GM12878 (cell line): ENCODE measurements around the gene DCLK2. TPM values are rescaled to one million over a fixed set of nuclear protein-coding genes. Genes with fewer than 3 reads are reported as not detected.

Experiments used
- ATAC-seq: fragments of 200-7000 bp; cut with Tn5 transposase; 3 replicates; pipeline ENCODE4 v1.9.1; 2020; ENCODE audit warnings: mild to moderate bottlenecking, moderate library complexity
- BruUV-seq: library from RNA; stranded (reverse); fragments of 400-500 nt; replicated peaks from 2 replicates; lab custom pipeline; 2021; lab: Mats Ljungman, UMichigan
- CTCF ChIA-PET: fragments of 300-600 bp; sonication (Branson Sonifier 250); formaldehyde crosslinking; extraction: SDS; loops from one replicate; lab custom pipeline; 2021; ENCODE audit warnings: inconsistent platforms; lab: Yijun Ruan, JAX
- POLR2A ChIA-PET: fragments of 350-600 bp; formaldehyde crosslinking; extraction: SDS; loops from one replicate; lab custom pipeline; 2021; ENCODE audit warnings: inconsistent platforms; lab: Charles Lee
- RAD21 ChIA-PET: fragments of 300-600 bp; sonication (Branson Sonifier 250); formaldehyde crosslinking; loops from one replicate; lab custom pipeline; 2023; ENCODE audit warnings: antibody characterized with exemption; ENCODE audit not compliant: unreplicated experiment; lab: Charles Lee
- SMC1A ChIA-PET: fragments of 300-600 bp; sonication (Branson Sonifier 250); formaldehyde crosslinking; loops from one replicate; lab custom pipeline; 2023; ENCODE audit not compliant: unreplicated experiment, uncharacterized antibody; lab: Charles Lee
- DNase-seq: peaks from one replicate; pipeline ENCODE4 v3.0.0-alpha.2; 2011; ENCODE audit warnings: low read depth, low spot score
- FAIRE-seq: peaks from 3 replicates; lab custom pipeline; 2011; peaks lifted over from hg19 to GRCh38; lab: Jason Lieb, UNC
- H2AFZ ChIP-seq: 2 replicates; pipeline ENCODE4 v1.6.0; 2011; ENCODE audit warnings: low read depth, low read length, control low read depth; ENCODE audit not compliant: control insufficient read depth
- H3K27ac ChIP-seq: 2 replicates; pipeline ENCODE4 v1.5.1; 2011; ENCODE audit warnings: control low read depth; ENCODE audit not compliant: control insufficient read depth, insufficient read depth
- H3K27me3 ChIP-seq, 2 experiments: replicated peaks in 1 of 2; 2 replicates each; pipeline versions ENCODE4 v1.6.0 to v1.6.1; 2011; ENCODE audit warnings: low read length in 1 of 2; ENCODE audit not compliant: control insufficient read depth in 2 of 2, insufficient read depth in 2 of 2
- H3K36me3 ChIP-seq, 2 experiments: 2 replicates each; pipeline ENCODE4 v1.5.1; 2011; ENCODE audit warnings: low read length in 1 of 2; ENCODE audit not compliant: control insufficient read depth in 2 of 2, insufficient read depth in 2 of 2
- H3K4me1 ChIP-seq: 2 replicates; pipeline ENCODE4 v1.6.1; 2011; ENCODE audit warnings: mild to moderate bottlenecking, low read length, moderate library complexity, mixed read lengths; ENCODE audit not compliant: control insufficient read depth, insufficient read depth
- H3K4me2 ChIP-seq: 2 replicates; pipeline ENCODE4 v1.6.0; 2011; ENCODE audit warnings: control low read depth; ENCODE audit not compliant: control insufficient read depth, insufficient read depth
- H3K4me3 ChIP-seq: fragments of 200-600 bp; sonication (generic); 2 replicates; pipeline ENCODE4 v1.5.1; 2016
- H3K79me2 ChIP-seq: 2 replicates; pipeline ENCODE4 v1.6.0; 2011; ENCODE audit warnings: low read length; ENCODE audit not compliant: control insufficient read depth, insufficient read depth
- H3K9ac ChIP-seq: 2 replicates; pipeline ENCODE4 v1.8.0; 2011; ENCODE audit warnings: low read length, control low read depth, mixed read lengths; ENCODE audit not compliant: control insufficient read depth, insufficient read depth
- H3K9me3 ChIP-seq: replicated peaks from 3 replicates; pipeline ENCODE4 v1.5.1; 2011; ENCODE audit warnings: mild to moderate bottlenecking, low read length; ENCODE audit not compliant: control insufficient read depth, insufficient read depth
- H4K20me1 ChIP-seq: 2 replicates; pipeline ENCODE4 v1.6.0; 2011; ENCODE audit not compliant: control insufficient read depth, insufficient read depth
- CEBPZ ChIP-seq: fragments of 150-350 bp; IDR thresholded peaks from 2 replicates; pipeline ENCODE4 v1.6.1; 2016; ENCODE audit warnings: low read depth, low read length
- E4F1 ChIP-seq: fragments of 450-650 bp; IDR thresholded peaks from 2 replicates; pipeline ENCODE4 v1.6.1; 2018; ENCODE audit warnings: borderline replicate concordance, mild to moderate bottlenecking; ENCODE audit not compliant: partially characterized antibody
- ELK1 ChIP-seq: IDR thresholded peaks from 2 replicates; pipeline ENCODE4 v1.6.1; 2012; ENCODE audit warnings: low read depth, low read length, improper control_type of control experiment
- ETV6 ChIP-seq, 2 experiments: fragments of 450-650 bp in 1 of 2; IDR thresholded peaks in 1 of 2; conservative IDR thresholded peaks in 1 of 2; 2 replicates each; pipeline ENCODE4 v1.6.1; 2014; ENCODE audit warnings: antibody characterized with exemption in 1 of 2, borderline replicate concordance in 1 of 2, low read depth in 1 of 2, mild to moderate bottlenecking in 1 of 2, moderate library complexity in 1 of 2
- PAX5 ChIP-seq: IDR thresholded peaks from 2 replicates; pipeline ENCODE4 v1.6.1; 2011; ENCODE audit warnings: low read depth, low read length, borderline replicate concordance
- TCF12 ChIP-seq: IDR thresholded peaks from 2 replicates; pipeline ENCODE4 v1.6.1; 2011; ENCODE audit warnings: low read depth, mild to moderate bottlenecking, low read length
- USF2 ChIP-seq: IDR thresholded peaks from 2 replicates; pipeline ENCODE4 v1.6.1; 2011; ENCODE audit warnings: low read depth, low read length, improper control_type of control experiment, borderline replicate concordance
- ZZZ3 ChIP-seq: IDR thresholded peaks from 2 replicates; pipeline ENCODE4 v1.6.1; 2011; ENCODE audit warnings: low read depth; ENCODE audit not compliant: control insufficient read depth, insufficient read length
- WGBS: methylation state at CpG from one replicate; pipeline ENCODE4 v1.1.6; 2016; ENCODE audit warnings: low lambda C conversion rate; ENCODE audit not compliant: insufficient replicate concordance, insufficient coverage; ENCODE audit errors: missing lambda C conversion rate; 5-methylcytosine and 5-hydroxymethylcytosine counted together
- in situ Hi-C: fragments of 300-500 bp; cut with MboI; formaldehyde crosslinking; loops from 9 replicates; pipeline ENCODE4 v1.14.3; 2018; ENCODE audit warnings: mixed read lengths
- intact Hi-C: fragments of 100-400 bp; cut with micrococcal nuclease; formaldehyde crosslinking; loops from one replicate; pipeline ENCODE4 v1.14.2; 2022; ENCODE audit not compliant: unreplicated experiment
- polyA plus RNA-seq, 11 experiments: library from polyadenylated mRNA; depleted of rRNA in 4 of 11; unstranded in 6 of 11; stranded (reverse) in 5 of 11; fragments of >200 nt; fragmentation: Nextera tagmentation in 4 of 11; fragmentation: Illumina TruSeq in 1 of 11; extraction: Ambion mirVana in 4 of 11; extraction: Trizol in 1 of 11; gene quantifications; 1 replicate in 1 of 11; 2 replicates in 10 of 11; pipeline versions ENCODE4 v1.2.1 to v1.2.3, GENCODE V29; 2011 to 2016; ENCODE audit warnings: inconsistent platforms in 2 of 11, missing spikeins in 2 of 11, low read depth in 1 of 11
- total RNA-seq, 4 experiments: library from RNA; depleted of rRNA in 3 of 4; stranded (reverse); fragments of >200 nt in 3 of 4; fragmentation: Illumina TruSeq in 1 of 4; extraction: Trizol in 1 of 4; gene quantifications; 2 replicates each; pipeline versions ENCODE4 v1.2.1 to v1.2.3, GENCODE V29; 2013 to 2021

The DCLK2 gene
- total and polyA plus RNA-seq, 10 of the 15 experiments (the other 5 are each of a cell fraction or from before 2014, with no cell fraction given) = not detected

DNA sequence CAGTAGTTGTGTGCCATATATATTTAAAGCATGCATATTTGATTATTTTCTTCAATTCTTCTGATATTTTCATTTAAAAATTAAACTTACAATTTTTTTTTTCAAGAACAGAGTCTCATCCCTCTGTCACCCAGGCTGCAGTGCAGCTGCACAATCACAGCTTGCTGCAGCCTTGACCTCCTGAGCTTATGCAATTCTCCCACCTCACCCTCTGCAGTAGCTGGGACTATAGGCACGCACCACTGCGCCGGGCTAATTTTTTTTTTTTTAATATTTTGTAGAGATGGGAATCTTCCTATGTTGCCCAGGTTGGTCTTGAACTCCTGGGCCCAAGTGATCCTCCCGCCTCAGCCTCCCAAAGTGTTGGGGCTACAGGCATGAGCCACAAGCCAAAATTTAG is 5.8 kb upstream of the DCLK2 start (continued):
- TF ChIP-seq E4F1 (no peak), CEBPZ (no peak)

GRCh38 chr4:150072906-150073714 is 5.1 kb upstream of the DCLK2 start:
- H2AFZ ChIP-seq = no peak overlapping the region
- no peak overlapping the region for H3K4me2 ChIP-seq
- intact Hi-C loops = no loop called here
- no peak for TF ChIP-seq CEBPZ
- no peak for TF ChIP-seq ZZZ3
- TF ChIP-seq ELK1 = no peak
- TF ChIP-seq TCF12 = no peak
- no peak for TF ChIP-seq PAX5
- no peak for TF ChIP-seq USF2
- no peak for TF ChIP-seq ETV6 (conservative IDR thresholded peaks at IDR 0.05 in 1 of 2, IDR thresholded peaks at IDR 0.05 in 1 of 2; ENCODE audit: borderline replicate concordance in 1 of 2, low read depth in 1 of 2)

More at GRCh38 chr4:150072906-150073714, 5.1 kb upstream of the DCLK2 start:
- 37% methylated on average over 2 of the region's 2 CpGs for WGBS
- H3K79me2 ChIP-seq = no peaks in the 10 kb centered on the region
- CTCF ChIA-PET = no interaction called here
- H3K9ac ChIP-seq = no peak overlapping the region
- SMC1A ChIA-PET = no interaction called here
- POLR2A ChIA-PET = no interaction called here
- ATAC-seq (no peak), DNase-seq (no peak), FAIRE-seq (no peak)
- H3K27ac ChIP-seq = no peak overlapping the region
- no peak overlapping the region for H3K4me3 ChIP-seq
- no TSS peak for BruUV-seq
- H3K36me3 ChIP-seq = no peaks in the 10 kb centered on the region
- H3K4me1 ChIP-seq = no peaks in the 10 kb centered on the region
- in situ Hi-C loops = no loop called here
- H4K20me1 ChIP-seq = no peaks in the 10 kb centered on the region
- H3K9me3 ChIP-seq = peaks cover 4% of the 10 kb centered on the region; the same call in 2 of the 3 replicates
- H3K27me3 ChIP-seq = peaks cover 0 to 9% of the 10 kb centered on the region in 2 experiments; a peak in 1 of 4 replicates
- RAD21 ChIA-PET = no interaction called here
